Measurements from ENCODE around the gene RNFT2.

RNFT2 gene

DNA sequence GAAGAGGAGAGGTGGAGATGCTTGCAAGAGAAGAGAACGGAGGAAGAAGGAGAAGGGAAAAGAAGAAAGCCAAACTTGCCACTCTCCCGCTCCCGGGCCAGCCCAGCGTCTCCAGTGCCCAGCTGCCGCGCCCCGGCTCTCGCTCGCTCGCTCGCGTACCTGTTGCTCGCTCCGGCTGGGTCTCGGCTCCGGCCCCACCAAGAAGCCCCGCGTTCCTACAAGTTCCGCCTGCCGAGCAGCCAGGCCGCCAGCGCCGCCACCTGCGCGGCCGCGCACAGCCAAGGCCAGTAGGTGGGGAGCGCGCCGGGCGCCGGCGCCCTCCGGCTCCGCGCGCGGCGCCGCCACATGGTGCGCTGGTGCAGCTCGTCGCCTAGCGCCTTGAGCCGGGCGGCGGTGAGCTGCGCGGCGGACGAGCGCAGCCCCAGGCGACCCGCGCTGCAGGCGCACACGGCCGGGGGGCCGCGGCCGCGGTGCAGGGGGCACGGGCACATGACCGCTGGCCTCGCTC is 142.8 kb downstream of the RNFT2 start:
- DNase-seq: peak; percentile 37

DNA sequence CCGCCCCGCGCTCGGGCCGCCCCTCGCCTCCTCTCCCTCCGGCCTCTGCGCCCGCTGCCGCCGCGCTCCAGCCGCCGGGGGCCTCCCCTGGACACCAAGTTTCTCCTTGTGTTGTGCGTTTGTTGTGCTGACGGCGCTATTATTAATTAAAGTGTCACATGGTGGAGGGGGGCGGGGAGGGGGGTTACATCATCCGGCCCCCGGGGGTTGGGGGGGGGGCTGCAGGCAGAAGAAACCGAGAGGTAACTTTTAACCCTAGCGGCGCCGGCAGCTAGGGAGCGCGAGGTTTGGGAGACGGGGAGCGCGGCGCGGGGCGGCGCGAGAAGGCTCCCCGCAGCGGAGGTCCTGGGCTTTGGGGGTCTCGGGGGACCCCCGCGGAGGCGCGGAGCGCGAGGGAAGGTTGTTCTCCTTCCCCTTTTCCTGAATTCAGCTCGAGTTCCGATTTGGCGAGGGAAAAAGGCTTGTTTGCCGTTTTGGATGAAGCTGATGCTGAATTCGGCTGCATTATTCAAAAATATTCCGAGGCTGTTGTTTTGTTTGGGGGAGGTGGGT is 143.3 kb downstream of the RNFT2 start, which contains the start of gene HRK:
HRK (minus strand) TSS at position 117 of the 552 bp plus-strand sequence. CDS start 134 bp downstream, outside the sequence.
- peak; percentile 29 for DNase-seq

DNA sequence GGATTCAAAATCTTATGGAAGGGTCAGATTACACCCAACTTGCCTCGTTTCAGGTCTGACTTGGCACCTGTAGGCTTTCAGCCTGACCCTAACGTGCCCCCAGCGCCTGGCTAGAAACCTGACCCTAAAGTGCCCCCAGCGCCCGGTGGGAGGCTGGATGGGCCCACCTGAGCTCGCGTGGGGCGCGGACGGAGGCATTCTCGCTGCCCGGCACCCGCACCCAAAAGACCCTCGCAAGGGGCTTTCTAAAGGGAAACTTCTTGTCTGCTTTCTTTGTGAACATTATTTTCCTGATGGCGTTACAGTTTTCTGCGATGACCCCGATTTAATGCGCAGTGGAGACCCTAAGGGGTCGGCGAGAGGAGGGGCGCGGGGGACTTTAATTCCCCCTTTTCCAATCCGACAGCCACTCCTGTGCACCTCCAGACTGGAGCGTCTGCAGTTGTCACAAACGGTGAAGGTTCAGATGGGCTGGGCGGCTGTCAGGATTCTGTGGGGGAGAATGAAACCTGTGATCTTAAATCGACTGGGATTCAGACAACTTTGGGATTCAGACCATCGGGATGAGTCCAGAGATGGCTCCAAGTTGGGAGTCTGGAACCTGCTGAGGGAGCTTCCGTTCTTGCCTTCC is 143.9 kb downstream of the RNFT2 start:
- no peak for DNase-seq

DNA sequence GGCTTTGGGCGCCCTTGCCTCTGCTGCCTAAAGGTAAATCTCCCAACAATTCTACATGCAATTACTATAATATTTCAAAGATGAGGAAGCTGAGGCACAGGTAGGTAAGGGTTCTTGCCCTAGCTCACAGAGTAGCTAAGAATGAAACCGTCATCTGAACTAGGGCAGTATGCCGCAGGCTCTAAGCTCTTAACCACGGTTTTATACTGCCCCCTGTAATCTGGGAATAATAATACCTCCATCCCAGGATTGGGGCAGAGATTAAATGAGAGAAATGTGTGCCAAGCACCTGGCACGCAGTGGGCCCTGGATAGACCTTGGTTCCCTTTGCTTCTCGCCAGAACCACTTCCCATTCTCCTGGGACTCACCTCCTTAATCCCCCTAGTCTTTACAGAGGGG is 144.6 kb downstream of the RNFT2 start:
- peak; percentile 24 for DNase-seq

DNA sequence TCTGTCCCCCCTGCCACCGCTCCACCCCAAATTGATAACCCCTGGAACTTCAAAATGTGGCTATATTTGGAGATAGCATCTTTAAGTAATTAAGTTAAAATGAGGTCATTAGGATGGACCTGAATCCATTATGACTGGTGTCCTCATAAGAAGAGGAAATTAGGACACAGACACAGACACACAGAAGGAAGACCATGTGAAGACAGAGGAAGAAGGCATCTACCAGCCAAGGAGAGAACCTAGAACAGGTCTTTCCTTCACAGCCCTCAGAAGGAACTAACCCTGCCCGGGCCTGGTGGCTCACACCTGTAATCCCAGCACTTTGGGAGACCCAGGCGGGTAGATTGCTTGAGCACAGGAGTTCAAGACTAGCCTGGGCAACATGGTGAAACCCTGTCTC is 146.8 kb downstream of the RNFT2 start:
- DNase-seq: no peak

- DNase-seq: no peak
Observed at GRCh38 chr12:116885491-116885890, 147.4 kb downstream of the RNFT2 start.

GRCh38 chr12:116887244-116887643 is 149.1 kb downstream of the RNFT2 start:
- no peak for DNase-seq

DNA sequence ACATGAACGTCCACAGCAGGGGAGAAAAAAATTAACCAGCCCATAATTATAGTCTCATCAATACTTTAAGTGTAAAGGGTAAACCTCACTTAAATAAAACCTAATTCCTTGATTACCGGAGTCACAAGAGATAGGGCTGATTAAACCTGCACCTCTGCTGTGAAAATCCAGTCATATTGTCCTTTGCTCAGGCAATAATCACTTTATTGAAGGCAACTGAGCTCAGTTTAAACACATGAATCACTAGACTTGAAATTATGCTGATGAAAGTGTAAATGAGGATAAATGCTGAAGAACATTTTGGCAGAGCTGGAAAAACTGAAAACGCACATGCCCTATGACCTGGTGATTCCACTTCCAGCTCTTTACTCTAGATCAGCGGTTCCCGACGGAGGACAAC is 149.8 kb downstream of the RNFT2 start:
- no peak for DNase-seq

DNA sequence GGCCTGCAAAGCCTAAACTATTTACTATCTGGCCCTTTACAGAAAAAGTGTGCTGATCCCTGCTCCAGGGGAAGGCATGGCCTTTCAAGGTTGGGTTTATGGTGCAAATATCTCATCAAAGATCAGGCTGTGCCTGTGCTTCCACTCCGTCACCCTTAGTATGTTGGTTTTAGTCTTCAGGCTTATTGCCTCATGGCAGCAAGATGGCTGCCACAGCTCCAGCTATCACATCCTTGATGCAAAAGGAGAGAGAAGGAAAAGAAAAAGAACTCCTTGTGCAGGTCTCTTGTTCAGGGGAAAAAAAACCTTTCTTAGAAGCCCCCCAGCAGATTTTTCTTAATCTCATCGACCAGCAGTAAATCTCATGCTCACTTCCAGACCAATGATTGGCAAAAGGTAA is 152.2 kb downstream of the RNFT2 start:
- DNase-seq: no peak

- no peak for DNase-seq
Observed at GRCh38 chr12:116891019-116891418, 152.9 kb downstream of the RNFT2 start.

- DNase-seq: no peak
Observed at GRCh38 chr12:116892349-116893140, 154.4 kb downstream of the RNFT2 start.

- DNase-seq: no peak
Observed at GRCh38 chr12:116894913-116895312, 156.8 kb downstream of the RNFT2 start.

GRCh38 chr12:116896411-116896924 is 158.4 kb downstream of the RNFT2 start:
- DNase-seq: no peak

GRCh38 chr12:116897476-116897875 is 159.4 kb downstream of the RNFT2 start:
- no peak for DNase-seq

DNA sequence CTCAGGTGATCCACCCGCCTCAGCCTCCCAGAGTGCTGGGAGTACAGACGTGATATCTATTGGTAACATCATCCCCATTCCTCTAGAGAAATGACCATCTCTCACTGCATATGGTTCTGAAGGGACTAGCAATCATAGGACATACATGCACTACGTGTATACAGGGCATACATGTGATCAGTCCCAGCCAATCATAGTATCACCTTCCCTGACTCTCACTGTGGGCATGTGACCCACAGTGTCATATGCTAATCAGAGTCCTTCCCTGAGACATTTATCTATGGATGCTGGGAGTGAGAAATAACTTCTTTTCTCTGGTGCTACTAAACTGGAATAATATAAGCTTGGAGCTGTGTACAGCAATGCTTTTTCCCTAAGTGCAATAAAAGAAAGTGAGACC is 160.6 kb downstream of the RNFT2 start:
- DNase-seq: no peak

GRCh38 chr12:116901612-116902011 is 163.5 kb downstream of the RNFT2 start:
- DNase-seq: no peak

Data from DMS79 treated with DMSO at 0.1 percent for 48 hours (cell line).